Measurements from ENCODE around the gene MAP3K9.

Gene MAP3K9

GRCh38 chr14:70785556-70785955 lies 23.8 kb downstream of the MAP3K9 start:
- DNase-seq (ENCODE audit: low spot score) = no peak

- DNase-seq (ENCODE audit: low spot score) = no peak
Observed at GRCh38 chr14:70784886-70785285, 24.4 kb downstream of the MAP3K9 start.

GRCh38 chr14:70782361-70782760 lies 27.0 kb downstream of the MAP3K9 start:
- DNase-seq (ENCODE audit: low spot score) = peak; percentile 13

GRCh38 chr14:70780396-70781075 lies 28.8 kb downstream of the MAP3K9 start:
- no peak for DNase-seq (ENCODE audit: low spot score)

- DNase-seq (ENCODE audit: low spot score) = no peak
Observed at GRCh38 chr14:70779667-70780066, 29.6 kb downstream of the MAP3K9 start.

- DNase-seq (ENCODE audit: low spot score) = no peak
Observed at GRCh38 chr14:70776197-70776596, 33.1 kb downstream of the MAP3K9 start.

- no peak for DNase-seq (ENCODE audit: low spot score)
Observed at GRCh38 chr14:70773182-70773862, 36.0 kb downstream of the MAP3K9 start.

- DNase-seq (ENCODE audit: low spot score) = no peak
Observed at GRCh38 chr14:70771781-70772212, 37.5 kb downstream of the MAP3K9 start.

GRCh38 chr14:70770490-70770889 lies 38.8 kb downstream of the MAP3K9 start:
- DNase-seq (ENCODE audit: low spot score) = no peak

- no peak for DNase-seq (ENCODE audit: low spot score)
Observed at GRCh38 chr14:70759398-70759797, 49.9 kb downstream of the MAP3K9 start.

- DNase-seq (ENCODE audit: low spot score) = peak; percentile 11
Observed at GRCh38 chr14:70755655-70756054, 53.7 kb downstream of the MAP3K9 start.

- DNase-seq (ENCODE audit: low spot score) = peak; percentile 86
Observed at GRCh38 chr14:70754991-70755390, 54.3 kb downstream of the MAP3K9 start.

GRCh38 chr14:70753518-70753953 lies 55.8 kb downstream of the MAP3K9 start:
- DNase-seq (ENCODE audit: low spot score) = peak; percentile 66

- DNase-seq (ENCODE audit: low spot score) = no peak
Observed at GRCh38 chr14:70748422-70748821, 60.9 kb downstream of the MAP3K9 start.

- DNase-seq (ENCODE audit: low spot score) = no peak
Observed at GRCh38 chr14:70744641-70745040, 64.7 kb downstream of the MAP3K9 start.

GRCh38 chr14:70742316-70742715 lies 67.0 kb downstream of the MAP3K9 start:
- no peak for DNase-seq (ENCODE audit: low spot score)

GRCh38 chr14:70741482-70741881 lies 67.8 kb downstream of the MAP3K9 start:
- DNase-seq (ENCODE audit: low spot score) = no peak

GRCh38 chr14:70735043-70735442 lies 74.3 kb downstream of the MAP3K9 start:
- DNase-seq (ENCODE audit: low spot score) = no peak

GRCh38 chr14:70731447-70732239 lies 77.7 kb downstream of the MAP3K9 start:
- DNase-seq (ENCODE audit: low spot score) = no peak

GRCh38 chr14:70730393-70730792 lies 78.9 kb downstream of the MAP3K9 start:
- no peak for DNase-seq (ENCODE audit: low spot score)

GRCh38 chr14:70726651-70727375 lies 82.5 kb downstream of the MAP3K9 start:
- DNase-seq (ENCODE audit: low spot score) = no peak

- DNase-seq (ENCODE audit: low spot score) = no peak
Observed at GRCh38 chr14:70724944-70725343, 84.4 kb downstream of the MAP3K9 start.
